ENCODE measurements around the gene SCEL.
"Not testable (repeated sequence)": the region's sequence is repeated elsewhere in the genome, so short reads cannot be mapped to it uniquely, and the experiment has no call there.

Gene SCEL

DNA sequence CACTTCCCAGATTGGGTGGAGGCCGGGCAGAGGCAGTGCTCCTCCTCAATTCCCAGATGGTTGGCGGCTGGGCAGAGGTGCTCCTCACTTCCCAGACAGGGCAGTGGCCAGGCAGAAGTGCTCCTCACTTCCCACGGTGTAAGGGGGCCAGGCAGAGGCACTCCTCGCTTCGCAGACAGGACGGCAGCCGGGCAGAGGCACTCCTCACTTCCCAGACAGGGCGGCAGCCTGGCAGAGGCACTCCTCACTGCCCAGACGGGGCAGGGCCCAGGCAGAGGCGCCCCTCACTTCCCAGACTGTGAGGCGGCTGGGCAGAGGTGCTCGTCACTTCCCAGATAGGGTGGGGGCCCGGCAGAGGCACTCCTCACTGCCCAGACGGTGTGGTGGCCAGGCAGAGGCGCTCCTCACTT, 125.3 kb downstream of the SCEL start:
- Histone ChIP-seq H4K20me1 (ENCODE audit: control insufficient read depth, insufficient read depth, low read depth, low read length) (no peaks in the 10 kb centered on the region), H3K9me2 (replicated peaks; ENCODE audit: control insufficient read depth, low read length) (no peaks in the 10 kb centered on the region), H3K9me3 (ENCODE audit: control insufficient read depth, insufficient read depth, low read length) (no peaks in the 10 kb centered on the region), H3K27me3 (ENCODE audit: control insufficient read depth, low read length) (no peaks in the 10 kb centered on the region), H3K4me1 (ENCODE audit: control insufficient read depth, low read length) (no peaks in the 10 kb centered on the region), H3F3A (ENCODE audit: control insufficient read depth, insufficient read depth) (no peaks in the 10 kb centered on the region), H3K4me3 (ENCODE audit: low read length) (no peak overlapping the region), H3K79me2 (ENCODE audit: control insufficient read depth, low read length) (no peaks in the 10 kb centered on the region), H3K27ac (ENCODE audit: low read depth, low read length) (no peak overlapping the region), H3K4me2 (ENCODE audit: low read length) (no peak overlapping the region), H3K36me3 (ENCODE audit: control insufficient read depth, low read length) (no peaks in the 10 kb centered on the region)
- no peak for TF ChIP-seq EZH2phosphoT487 (IDR thresholded peaks at IDR 0.05; ENCODE audit: borderline replicate concordance, low read length)
- TF ChIP-seq, protein P1, sequence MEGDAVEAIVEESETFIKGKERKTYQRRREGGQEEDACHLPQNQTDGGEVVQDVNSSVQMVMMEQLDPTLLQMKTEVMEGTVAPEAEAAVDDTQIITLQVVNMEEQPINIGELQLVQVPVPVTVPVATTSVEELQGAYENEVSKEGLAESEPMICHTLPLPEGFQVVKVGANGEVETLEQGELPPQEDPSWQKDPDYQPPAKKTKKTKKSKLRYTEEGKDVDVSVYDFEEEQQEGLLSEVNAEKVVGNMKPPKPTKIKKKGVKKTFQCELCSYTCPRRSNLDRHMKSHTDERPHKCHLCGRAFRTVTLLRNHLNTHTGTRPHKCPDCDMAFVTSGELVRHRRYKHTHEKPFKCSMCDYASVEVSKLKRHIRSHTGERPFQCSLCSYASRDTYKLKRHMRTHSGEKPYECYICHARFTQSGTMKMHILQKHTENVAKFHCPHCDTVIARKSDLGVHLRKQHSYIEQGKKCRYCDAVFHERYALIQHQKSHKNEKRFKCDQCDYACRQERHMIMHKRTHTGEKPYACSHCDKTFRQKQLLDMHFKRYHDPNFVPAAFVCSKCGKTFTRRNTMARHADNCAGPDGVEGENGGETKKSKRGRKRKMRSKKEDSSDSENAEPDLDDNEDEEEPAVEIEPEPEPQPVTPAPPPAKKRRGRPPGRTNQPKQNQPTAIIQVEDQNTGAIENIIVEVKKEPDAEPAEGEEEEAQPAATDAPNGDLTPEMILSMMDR (IDR thresholded peaks at IDR 0.05; ENCODE audit: low read depth, low read length, poor library complexity, severe bottlenecking), result no peak

DNA sequence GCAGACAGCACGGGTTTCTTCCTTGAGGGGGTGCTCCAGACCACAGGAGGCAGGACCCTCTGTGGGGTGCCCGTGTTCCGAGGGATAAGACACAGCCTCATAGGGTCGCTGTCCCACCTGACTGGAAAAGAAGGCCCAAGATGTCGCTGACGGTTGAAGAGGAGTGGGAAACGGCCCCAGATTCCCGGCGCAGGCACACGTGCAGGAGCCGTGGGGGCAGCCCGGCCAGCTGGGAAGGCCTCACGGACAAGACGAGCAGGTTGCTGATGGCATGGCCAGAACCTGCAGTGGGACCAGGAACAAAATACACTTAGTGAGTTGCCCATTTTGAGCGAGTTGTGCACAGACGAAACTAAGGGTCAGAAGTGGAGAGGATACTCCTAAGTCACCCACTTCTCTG, 126.8 kb downstream of the SCEL start:
- H3K27ac ChIP-seq (ENCODE audit: low read depth, low read length); H4K20me1 ChIP-seq (ENCODE audit: control insufficient read depth, insufficient read depth, low read depth, low read length); H3K4me1 ChIP-seq (ENCODE audit: control insufficient read depth, low read length); H3K27me3 ChIP-seq (ENCODE audit: control insufficient read depth, low read length); H3K4me2 ChIP-seq (ENCODE audit: low read length); H3K4me3 ChIP-seq (ENCODE audit: low read length); H3K9me3 ChIP-seq (ENCODE audit: control insufficient read depth, insufficient read depth, low read length); H3K9me2 ChIP-seq (replicated peaks; ENCODE audit: control insufficient read depth, low read length); H3K79me2 ChIP-seq (ENCODE audit: control insufficient read depth, low read length); H3K36me3 ChIP-seq (ENCODE audit: control insufficient read depth, low read length); H3F3A ChIP-seq (ENCODE audit: control insufficient read depth, insufficient read depth): not testable (repeated sequence)

DNA sequence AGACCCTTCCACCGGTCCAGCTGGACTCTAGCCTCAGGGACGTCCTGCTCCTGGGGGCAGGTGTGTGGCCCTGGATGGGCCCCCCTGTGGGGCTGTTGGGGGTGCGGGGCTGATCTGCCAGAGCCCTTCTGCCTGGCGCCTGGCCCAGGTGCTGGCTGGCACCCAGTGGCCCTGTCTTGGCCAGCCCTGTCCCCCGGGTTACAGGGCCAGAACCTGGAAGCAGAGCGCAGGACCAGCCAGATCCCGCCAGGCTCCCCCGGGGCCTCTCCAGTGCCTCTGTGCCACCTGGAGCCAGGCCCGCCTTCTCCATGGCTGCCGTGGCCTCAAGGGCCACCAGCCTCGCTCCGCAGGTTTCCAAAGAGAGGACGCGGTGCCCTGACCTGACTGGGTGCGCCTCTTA, 127.3 kb downstream of the SCEL start:
- not testable (repeated sequence) for H3F3A ChIP-seq (ENCODE audit: control insufficient read depth, insufficient read depth); H3K27me3 ChIP-seq (ENCODE audit: control insufficient read depth, low read length); H3K4me2 ChIP-seq (ENCODE audit: low read length); H3K79me2 ChIP-seq (ENCODE audit: control insufficient read depth, low read length); H3K9me2 ChIP-seq (replicated peaks; ENCODE audit: control insufficient read depth, low read length); H3K36me3 ChIP-seq (ENCODE audit: control insufficient read depth, low read length); H3K4me1 ChIP-seq (ENCODE audit: control insufficient read depth, low read length); H4K20me1 ChIP-seq (ENCODE audit: control insufficient read depth, insufficient read depth, low read depth, low read length); H3K27ac ChIP-seq (ENCODE audit: low read depth, low read length); H3K4me3 ChIP-seq (ENCODE audit: low read length); H3K9me3 ChIP-seq (ENCODE audit: control insufficient read depth, insufficient read depth, low read length)

DNA sequence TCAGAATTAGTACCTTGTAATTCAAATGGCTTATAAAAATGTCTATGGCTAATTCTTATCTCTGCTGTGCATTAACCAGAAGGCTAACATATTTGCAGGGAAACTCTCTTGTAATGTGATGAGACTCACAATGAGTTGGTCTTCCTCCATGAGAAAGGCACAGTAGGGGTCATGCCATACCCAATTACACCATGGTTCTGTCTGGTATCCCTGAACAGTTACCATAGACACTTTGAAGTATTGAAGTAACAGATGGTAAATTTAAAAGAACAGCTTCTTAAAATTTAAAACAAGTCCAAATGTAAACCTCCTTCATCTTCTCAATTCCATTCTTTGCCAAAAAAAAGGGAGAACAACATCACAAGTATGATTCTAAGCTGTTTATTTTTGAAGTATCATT, 139.3 kb downstream of the SCEL start:
- Histone ChIP-seq H3K36me3 (ENCODE audit: control insufficient read depth, low read length) (no peaks in the 10 kb centered on the region), H4K20me1 (ENCODE audit: control insufficient read depth, insufficient read depth, low read depth, low read length) (no peaks in the 10 kb centered on the region), H3K4me3 (ENCODE audit: low read length) (no peak overlapping the region), H3K4me2 (ENCODE audit: low read length) (no peak overlapping the region), H3K79me2 (ENCODE audit: control insufficient read depth, low read length) (no peaks in the 10 kb centered on the region), H3F3A (ENCODE audit: control insufficient read depth, insufficient read depth) (no peaks in the 10 kb centered on the region), H3K9me3 (ENCODE audit: control insufficient read depth, insufficient read depth, low read length) (no peaks in the 10 kb centered on the region), H3K9me2 (replicated peaks; ENCODE audit: control insufficient read depth, low read length) (no peaks in the 10 kb centered on the region), H3K27ac (ENCODE audit: low read depth, low read length) (no peak overlapping the region), H3K27me3 (ENCODE audit: control insufficient read depth, low read length) (peaks cover 3% of the 10 kb centered on the region; the same call in 1 of the 2 replicates), H3K4me1 (ENCODE audit: control insufficient read depth, low read length) (no peaks in the 10 kb centered on the region)
- TF ChIP-seq EZH2phosphoT487 (IDR thresholded peaks at IDR 0.05; ENCODE audit: borderline replicate concordance, low read length), result no peak
- TF ChIP-seq, protein P1 (IDR thresholded peaks at IDR 0.05; ENCODE audit: low read depth, low read length, poor library complexity, severe bottlenecking), result no peak

Data from DOHH2 (cell line).